Measurements from ENCODE around the gene MAD2L1. TPM values are rescaled to one million over a fixed set of nuclear protein-coding genes. Genes with fewer than 3 reads are reported as not detected.
A peak's percentile ranks its signal among the peaks of the same experiment; 100 is the strongest.

Gene MAD2L1
- total and polyA plus RNA-seq, 2 donors (not counting 3 experiments of a cell fraction or from before 2014, with no cell fraction given), result 15.6 to 41.4 TPM

DNA sequence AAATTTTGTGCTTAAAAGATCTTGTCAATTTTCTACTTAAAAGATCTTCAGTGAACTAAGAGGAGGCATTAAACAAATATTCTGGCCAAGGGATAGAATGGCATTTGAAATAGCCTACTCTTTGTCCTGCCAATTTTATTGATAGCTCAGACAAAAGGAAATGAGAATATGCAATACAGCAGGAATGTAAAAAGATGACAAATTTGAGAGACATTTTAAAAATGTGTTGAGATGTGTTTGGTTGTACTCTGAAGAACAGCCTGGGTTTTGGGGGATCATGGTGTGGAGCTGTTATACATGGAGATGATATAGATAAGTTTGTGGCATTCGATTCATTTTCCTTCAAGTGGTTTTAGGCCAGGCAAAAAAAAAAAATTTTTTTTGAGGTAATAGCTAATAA, 11.6 kb upstream of the MAD2L1 start:
- no peaks in the 10 kb centered on the region for H3K9me3 ChIP-seq (replicated peaks; ENCODE audit: control insufficient read depth, insufficient read depth, low read length)
- H3K27ac ChIP-seq (ENCODE audit: insufficient read depth, low read depth, low read length), result no peak overlapping the region
- H3K27me3 ChIP-seq (ENCODE audit: control insufficient read depth in 2 of 2, insufficient read depth in 2 of 2, low read length in 2 of 2), result no peaks in the 10 kb centered on the region
- H3K36me3 ChIP-seq (ENCODE audit: control insufficient read depth in 2 of 2, extremely low read depth in 1 of 2, insufficient read depth in 2 of 2, low read length in 2 of 2), result no peaks in the 10 kb centered on the region
- no peak overlapping the region for H3K9ac ChIP-seq (replicated peaks; ENCODE audit: extremely low read depth, insufficient read depth, low read length)
- no peaks in the 10 kb centered on the region for H4K20me1 ChIP-seq (replicated peaks; ENCODE audit: control insufficient read depth, extremely low read depth, insufficient read depth, low read length)
- dilution Hi-C loops (cut with MboI; ENCODE audit: extremely low pct_ligation_motif_present, low sequenced_read_pairs), result no loop called here
- H3K9me1 ChIP-seq (replicated peaks; ENCODE audit: control insufficient read depth, extremely low read depth, insufficient read depth, low read length), result no peaks in the 10 kb centered on the region
- FAIRE-seq (no peak), DNase-seq (ENCODE audit: low read depth, low spot score) (no peak)
- ChIA-PET CTCF (interaction anchor here (0.8 kb wide), 1 partner anchor 11 kb away, joined by 3 read pairs; the partner anchor contains the start of gene MAD2L1), POLR2A (no interaction called here)
- H3K79me2 ChIP-seq (ENCODE audit: control insufficient read depth, insufficient read depth, low read length), result no peaks in the 10 kb centered on the region
- H3K4me1 ChIP-seq (ENCODE audit: control insufficient read depth, extremely low read depth, insufficient read depth, low read length), result no peaks in the 10 kb centered on the region
- intact Hi-C loops (cut with micrococcal nuclease), result no loop called here
- no peak overlapping the region for H3K4me3 ChIP-seq (replicated peaks in 1 of 3; ENCODE audit: insufficient read depth in 1 of 3, low read depth in 1 of 3, low read length in 3 of 3)
- BruUV-seq (replicated peaks), result no TSS peak
- TF ChIP-seq JUN (IDR thresholded peaks at IDR 0.05; ENCODE audit: borderline replicate concordance, insufficient read depth, insufficient read length, low read depth), result no peak
- no peak for TF ChIP-seq FOS (IDR thresholded peaks at IDR 0.05; ENCODE audit: borderline replicate concordance, insufficient read depth, low read length)
- TF ChIP-seq, protein P1, sequence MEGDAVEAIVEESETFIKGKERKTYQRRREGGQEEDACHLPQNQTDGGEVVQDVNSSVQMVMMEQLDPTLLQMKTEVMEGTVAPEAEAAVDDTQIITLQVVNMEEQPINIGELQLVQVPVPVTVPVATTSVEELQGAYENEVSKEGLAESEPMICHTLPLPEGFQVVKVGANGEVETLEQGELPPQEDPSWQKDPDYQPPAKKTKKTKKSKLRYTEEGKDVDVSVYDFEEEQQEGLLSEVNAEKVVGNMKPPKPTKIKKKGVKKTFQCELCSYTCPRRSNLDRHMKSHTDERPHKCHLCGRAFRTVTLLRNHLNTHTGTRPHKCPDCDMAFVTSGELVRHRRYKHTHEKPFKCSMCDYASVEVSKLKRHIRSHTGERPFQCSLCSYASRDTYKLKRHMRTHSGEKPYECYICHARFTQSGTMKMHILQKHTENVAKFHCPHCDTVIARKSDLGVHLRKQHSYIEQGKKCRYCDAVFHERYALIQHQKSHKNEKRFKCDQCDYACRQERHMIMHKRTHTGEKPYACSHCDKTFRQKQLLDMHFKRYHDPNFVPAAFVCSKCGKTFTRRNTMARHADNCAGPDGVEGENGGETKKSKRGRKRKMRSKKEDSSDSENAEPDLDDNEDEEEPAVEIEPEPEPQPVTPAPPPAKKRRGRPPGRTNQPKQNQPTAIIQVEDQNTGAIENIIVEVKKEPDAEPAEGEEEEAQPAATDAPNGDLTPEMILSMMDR (IDR thresholded peaks at IDR 0.05; ENCODE audit: extremely low read depth in 1 of 2, insufficient read depth in 1 of 2, low read depth in 1 of 2, low read length in 2 of 2), result no peak
- TF ChIP-seq GATA2 (IDR thresholded peaks at IDR 0.05; ENCODE audit: insufficient read depth, insufficient read length, low read depth, low read length), result no peak
- H3K4me2 ChIP-seq (ENCODE audit: insufficient read depth, low read length), result no peak overlapping the region
- H2AFZ ChIP-seq (ENCODE audit: low read depth, low read length), result no peak overlapping the region

GRCh38 chr4:120071192-120071795, 4.6 kb upstream of the MAD2L1 start:
- POLR2A ChIA-PET, result no interaction called here
- Histone ChIP-seq H3K9me3 (replicated peaks; ENCODE audit: control insufficient read depth, insufficient read depth, low read length) (no peaks in the 10 kb centered on the region), H3K4me2 (ENCODE audit: insufficient read depth, low read length) (no peak overlapping the region), H2AFZ (ENCODE audit: low read depth, low read length) (no peak overlapping the region), H3K79me2 (ENCODE audit: control insufficient read depth, insufficient read depth, low read length) (no peaks in the 10 kb centered on the region), H3K27ac (ENCODE audit: insufficient read depth, low read depth, low read length) (no peak overlapping the region), H3K27me3 (ENCODE audit: control insufficient read depth in 2 of 2, insufficient read depth in 2 of 2, low read length in 2 of 2) (no peaks in the 10 kb centered on the region), H3K36me3 (ENCODE audit: control insufficient read depth in 2 of 2, extremely low read depth in 1 of 2, insufficient read depth in 2 of 2, low read length in 2 of 2) (no peaks in the 10 kb centered on the region), H3K9me1 (replicated peaks; ENCODE audit: control insufficient read depth, extremely low read depth, insufficient read depth, low read length) (no peaks in the 10 kb centered on the region), H3K9ac (replicated peaks; ENCODE audit: extremely low read depth, insufficient read depth, low read length) (no peak overlapping the region), H3K4me3 (replicated peaks in 1 of 3; ENCODE audit: insufficient read depth in 1 of 3, low read depth in 1 of 3, low read length in 3 of 3) (no peak overlapping the region), H3K4me1 (ENCODE audit: control insufficient read depth, extremely low read depth, insufficient read depth, low read length) (peaks cover 10% of the 10 kb centered on the region), H4K20me1 (replicated peaks; ENCODE audit: control insufficient read depth, extremely low read depth, insufficient read depth, low read length) (no peaks in the 10 kb centered on the region)
- DNase-seq (ENCODE audit: low read depth, low spot score), result peak; percentile 72
- intact Hi-C loops (cut with micrococcal nuclease), result loop anchor here (1.0 to 5.0 kb wide), 5 partner anchors 85 to 1236 kb away; no protein-coding TSS in a partner anchor
- no TSS peak for BruUV-seq (replicated peaks)
- no peak for FAIRE-seq
- TF ChIP-seq, protein P2, sequence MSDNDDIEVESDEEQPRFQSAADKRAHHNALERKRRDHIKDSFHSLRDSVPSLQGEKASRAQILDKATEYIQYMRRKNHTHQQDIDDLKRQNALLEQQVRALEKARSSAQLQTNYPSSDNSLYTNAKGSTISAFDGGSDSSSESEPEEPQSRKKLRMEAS (IDR thresholded peaks at IDR 0.05; ENCODE audit: insufficient read depth, insufficient read length), result no peak
- TF ChIP-seq, protein P1 (IDR thresholded peaks at IDR 0.05; ENCODE audit: extremely low read depth in 1 of 2, insufficient read depth in 1 of 2, low read depth in 1 of 2, low read length in 2 of 2), result peak; percentile 32 to 38
- CTCF ChIA-PET, result no interaction called here
- dilution Hi-C loops (cut with MboI; ENCODE audit: extremely low pct_ligation_motif_present, low sequenced_read_pairs), result no loop called here
